HEK293 (cell line): ENCODE measurements around the gene KIDINS220.

Experiments used
- CTCF ChIP-seq: fragments of 450-650 bp; formaldehyde crosslinking; IDR thresholded peaks from 2 replicates; pipeline ENCODE4 v1.5.1; 2016; ENCODE audit warnings: missing biosample characterization, missing genetic modification characterization
- GFI1B ChIP-seq: fragments of 450-650 bp; formaldehyde crosslinking; IDR thresholded peaks from 2 replicates; pipeline ENCODE4 v1.5.1; 2016; ENCODE audit warnings: missing biosample characterization, missing genetic modification characterization
- KLF1 ChIP-seq: fragments of 450-650 bp; formaldehyde crosslinking; IDR thresholded peaks from 2 replicates; pipeline ENCODE4 v1.5.1; 2016; ENCODE audit warnings: missing biosample characterization, missing genetic modification characterization
- PRDM1 ChIP-seq: fragments of 450-650 bp; formaldehyde crosslinking; IDR thresholded peaks from 2 replicates; pipeline ENCODE4; 2016; ENCODE audit warnings: missing biosample characterization, missing genetic modification characterization
- SP3 ChIP-seq: fragments of 450-650 bp; formaldehyde crosslinking; IDR thresholded peaks from 2 replicates; pipeline ENCODE4 v1.5.1; 2016; ENCODE audit warnings: missing biosample characterization, missing genetic modification characterization
- ZBTB48 ChIP-seq: fragments of 450-650 bp; formaldehyde crosslinking; IDR thresholded peaks from 2 replicates; pipeline ENCODE4 v1.5.1; 2016; ENCODE audit warnings: missing biosample characterization, missing genetic modification characterization
- ZFP37 ChIP-seq: fragments of 450-650 bp; formaldehyde crosslinking; IDR thresholded peaks from 2 replicates; pipeline ENCODE4 v1.5.1; 2016; ENCODE audit warnings: missing biosample characterization, missing genetic modification characterization
- ZNF23 ChIP-seq: fragments of 450-650 bp; formaldehyde crosslinking; IDR thresholded peaks from 2 replicates; pipeline ENCODE4 v1.5.1; 2016; ENCODE audit warnings: missing biosample characterization, missing genetic modification characterization, borderline replicate concordance
- ZNF362 ChIP-seq: fragments of 450-650 bp; formaldehyde crosslinking; IDR thresholded peaks from 2 replicates; pipeline ENCODE4 v1.5.1; 2016; ENCODE audit warnings: missing biosample characterization, missing genetic modification characterization
- ZNF501 ChIP-seq: fragments of 450-650 bp; formaldehyde crosslinking; IDR thresholded peaks from 2 replicates; pipeline ENCODE4 v1.5.1; 2016; ENCODE audit warnings: missing biosample characterization, missing genetic modification characterization
- ZNF544 ChIP-seq: fragments of 450-650 bp; formaldehyde crosslinking; IDR thresholded peaks from 2 replicates; pipeline ENCODE4 v1.5.0; 2017; ENCODE audit warnings: missing biosample characterization, missing genetic modification characterization
- ZNF837 ChIP-seq: fragments of 450-650 bp; formaldehyde crosslinking; IDR thresholded peaks from 2 replicates; pipeline ENCODE4 v1.5.1; 2016; ENCODE audit warnings: missing biosample characterization, missing genetic modification characterization
- TF ChIP-seq, protein P1 (sequence below): fragments of 450-650 bp; formaldehyde crosslinking; IDR thresholded peaks from 2 replicates; pipeline ENCODE4 v1.5.1; 2016; ENCODE audit warnings: missing biosample characterization, missing genetic modification characterization
- TF ChIP-seq, protein P2 (sequence below): fragments of 450-650 bp; IDR thresholded peaks from 2 replicates; pipeline ENCODE4 v1.5.1; 2018; ENCODE audit warnings: missing biosample characterization, missing genetic modification characterization

DNA sequence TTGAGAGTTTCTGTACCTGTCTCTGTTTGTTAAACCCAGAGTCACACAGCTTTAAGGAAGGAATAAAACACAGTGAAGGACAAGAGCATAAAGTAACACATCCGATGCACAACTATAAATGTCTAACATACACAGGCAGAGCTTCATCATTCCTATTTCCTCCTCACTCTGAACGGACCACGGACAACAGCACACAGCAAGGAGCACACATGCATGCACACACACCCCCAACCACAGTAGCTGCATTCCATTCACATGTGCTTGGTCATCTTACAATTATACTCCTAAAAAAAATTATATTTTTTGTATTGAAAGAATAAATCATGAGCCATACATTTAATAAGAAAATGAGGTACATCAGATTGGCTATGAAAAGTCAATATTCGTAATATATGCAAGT, 97.3 kb downstream of the KIDINS220 start:
- TF ChIP-seq ZNF837 (no peak), CTCF (no peak), ZBTB48 (tag by site-specific recombination) (no peak), ZFP37 (no peak), ZNF362 (no peak), ZNF23 (tag by site-specific recombination) (no peak), ZNF544 (tag by site-specific recombination) (no peak), GFI1B (tag by site-specific recombination) (no peak), KLF1 (no peak), ZNF501 (tag by site-specific recombination) (no peak), SP3 (tag by site-specific recombination) (no peak), PRDM1 (tag by site-specific recombination) (no peak)
- TF ChIP-seq, protein P1, sequence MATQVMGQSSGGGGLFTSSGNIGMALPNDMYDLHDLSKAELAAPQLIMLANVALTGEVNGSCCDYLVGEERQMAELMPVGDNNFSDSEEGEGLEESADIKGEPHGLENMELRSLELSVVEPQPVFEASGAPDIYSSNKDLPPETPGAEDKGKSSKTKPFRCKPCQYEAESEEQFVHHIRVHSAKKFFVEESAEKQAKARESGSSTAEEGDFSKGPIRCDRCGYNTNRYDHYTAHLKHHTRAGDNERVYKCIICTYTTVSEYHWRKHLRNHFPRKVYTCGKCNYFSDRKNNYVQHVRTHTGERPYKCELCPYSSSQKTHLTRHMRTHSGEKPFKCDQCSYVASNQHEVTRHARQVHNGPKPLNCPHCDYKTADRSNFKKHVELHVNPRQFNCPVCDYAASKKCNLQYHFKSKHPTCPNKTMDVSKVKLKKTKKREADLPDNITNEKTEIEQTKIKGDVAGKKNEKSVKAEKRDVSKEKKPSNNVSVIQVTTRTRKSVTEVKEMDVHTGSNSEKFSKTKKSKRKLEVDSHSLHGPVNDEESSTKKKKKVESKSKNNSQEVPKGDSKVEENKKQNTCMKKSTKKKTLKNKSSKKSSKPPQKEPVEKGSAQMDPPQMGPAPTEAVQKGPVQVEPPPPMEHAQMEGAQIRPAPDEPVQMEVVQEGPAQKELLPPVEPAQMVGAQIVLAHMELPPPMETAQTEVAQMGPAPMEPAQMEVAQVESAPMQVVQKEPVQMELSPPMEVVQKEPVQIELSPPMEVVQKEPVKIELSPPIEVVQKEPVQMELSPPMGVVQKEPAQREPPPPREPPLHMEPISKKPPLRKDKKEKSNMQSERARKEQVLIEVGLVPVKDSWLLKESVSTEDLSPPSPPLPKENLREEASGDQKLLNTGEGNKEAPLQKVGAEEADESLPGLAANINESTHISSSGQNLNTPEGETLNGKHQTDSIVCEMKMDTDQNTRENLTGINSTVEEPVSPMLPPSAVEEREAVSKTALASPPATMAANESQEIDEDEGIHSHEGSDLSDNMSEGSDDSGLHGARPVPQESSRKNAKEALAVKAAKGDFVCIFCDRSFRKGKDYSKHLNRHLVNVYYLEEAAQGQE (tag by site-specific recombination): no peak
- TF ChIP-seq, protein P2, sequence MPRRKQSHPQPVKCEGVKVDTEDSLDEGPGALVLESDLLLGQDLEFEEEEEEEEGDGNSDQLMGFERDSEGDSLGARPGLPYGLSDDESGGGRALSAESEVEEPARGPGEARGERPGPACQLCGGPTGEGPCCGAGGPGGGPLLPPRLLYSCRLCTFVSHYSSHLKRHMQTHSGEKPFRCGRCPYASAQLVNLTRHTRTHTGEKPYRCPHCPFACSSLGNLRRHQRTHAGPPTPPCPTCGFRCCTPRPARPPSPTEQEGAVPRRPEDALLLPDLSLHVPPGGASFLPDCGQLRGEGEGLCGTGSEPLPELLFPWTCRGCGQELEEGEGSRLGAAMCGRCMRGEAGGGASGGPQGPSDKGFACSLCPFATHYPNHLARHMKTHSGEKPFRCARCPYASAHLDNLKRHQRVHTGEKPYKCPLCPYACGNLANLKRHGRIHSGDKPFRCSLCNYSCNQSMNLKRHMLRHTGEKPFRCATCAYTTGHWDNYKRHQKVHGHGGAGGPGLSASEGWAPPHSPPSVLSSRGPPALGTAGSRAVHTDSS (tag by site-specific recombination): no peak
